Stimulated activated CD4-positive, alpha-beta T cell treated with anti-CD3 and anti-CD28 coated beads, Interleukin-1b, Interleukin-23, amount 100 ng/mL, for 4 hours (primary cell): ENCODE measurements around the gene SLC26A9.
"Not testable (repeated sequence)": the region's sequence is repeated elsewhere in the genome, so short reads cannot be mapped to it uniquely, and the experiment has no call there.

Experiments
- DNase-seq, 2 donors: peaks; one replicate each; pipeline ENCODE4 v3.0.0-alpha.2; 2020; ENCODE audit warnings: low read depth in 2 of 2

Gene SLC26A9

DNA sequence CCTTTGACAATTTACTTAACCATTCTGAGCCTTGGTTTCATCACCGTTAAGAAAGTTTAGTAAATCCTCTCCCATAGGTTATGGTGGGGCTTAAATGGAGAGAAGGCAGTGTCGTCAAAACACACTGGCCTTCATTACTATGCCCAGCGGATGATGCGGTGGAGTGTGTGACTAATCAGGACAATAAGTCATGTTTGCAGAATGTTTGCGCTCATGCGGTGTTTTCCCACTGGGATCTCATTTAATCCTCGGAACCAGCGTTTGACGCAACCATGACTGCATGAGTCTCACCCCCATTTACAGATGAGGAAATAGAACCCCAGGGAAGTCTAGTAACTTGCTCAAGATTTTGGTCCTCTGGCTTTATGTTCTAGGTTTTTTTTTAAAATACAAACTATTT, 17.5 kb downstream of the SLC26A9 start:
- no peak for DNase-seq

DNA sequence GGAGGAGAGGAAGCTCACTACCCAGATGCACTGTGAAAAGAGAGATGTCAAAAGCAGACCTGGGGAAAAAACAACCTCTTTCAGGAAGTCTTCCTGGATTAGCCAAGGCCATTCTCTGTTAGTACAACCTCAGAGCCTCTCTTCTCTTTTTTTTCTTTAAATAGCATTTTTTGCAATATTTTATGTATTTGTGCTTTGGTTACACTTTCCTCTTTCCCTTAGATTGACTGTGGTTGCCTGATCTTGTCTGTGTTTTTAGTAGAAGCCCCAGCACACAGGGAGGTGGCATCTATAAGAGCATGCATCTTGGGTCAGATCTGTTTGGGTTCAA, 18.8 kb downstream of the SLC26A9 start:
- DNase-seq, result no peak

DNA sequence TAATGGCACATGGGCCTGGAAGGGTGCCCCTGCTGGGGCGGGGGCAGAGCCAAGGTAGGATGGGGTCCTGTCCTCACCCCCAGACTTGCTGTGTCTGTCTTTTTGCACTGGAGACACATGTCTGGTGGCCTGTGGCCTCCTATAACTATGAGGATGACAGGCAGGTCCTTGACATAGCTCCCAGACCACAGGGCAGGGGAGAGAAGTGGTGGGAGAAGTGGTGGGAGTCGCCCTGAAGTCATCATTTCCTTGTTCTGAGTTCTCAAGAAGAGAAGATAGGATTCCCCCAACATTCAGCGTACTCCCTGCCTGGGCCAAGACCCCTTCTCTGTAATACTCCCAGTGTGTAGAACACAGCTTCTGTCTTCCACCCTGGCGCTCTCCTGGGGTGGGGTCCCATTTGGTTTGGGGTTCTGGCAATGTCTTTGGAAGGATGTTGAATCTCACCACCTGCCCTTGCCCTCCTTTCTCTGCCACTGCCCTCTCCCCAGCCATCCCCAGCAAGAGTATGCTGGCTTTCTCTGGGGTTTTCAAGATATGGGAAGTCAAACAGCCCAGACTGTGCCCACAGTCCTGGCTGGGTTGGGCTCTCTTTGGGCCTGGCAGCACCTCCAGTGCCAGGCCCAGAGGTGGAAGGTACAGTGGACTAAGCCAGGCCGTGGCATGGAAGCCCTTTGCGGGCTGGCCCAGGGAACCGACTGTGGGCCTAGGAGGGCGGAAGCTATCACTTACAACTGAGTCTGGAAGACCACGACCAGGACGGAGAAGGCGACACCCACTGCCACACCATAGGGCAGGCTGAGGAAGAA, 19.4 kb downstream of the SLC26A9 start:
- DNase-seq, result no peak

DNA sequence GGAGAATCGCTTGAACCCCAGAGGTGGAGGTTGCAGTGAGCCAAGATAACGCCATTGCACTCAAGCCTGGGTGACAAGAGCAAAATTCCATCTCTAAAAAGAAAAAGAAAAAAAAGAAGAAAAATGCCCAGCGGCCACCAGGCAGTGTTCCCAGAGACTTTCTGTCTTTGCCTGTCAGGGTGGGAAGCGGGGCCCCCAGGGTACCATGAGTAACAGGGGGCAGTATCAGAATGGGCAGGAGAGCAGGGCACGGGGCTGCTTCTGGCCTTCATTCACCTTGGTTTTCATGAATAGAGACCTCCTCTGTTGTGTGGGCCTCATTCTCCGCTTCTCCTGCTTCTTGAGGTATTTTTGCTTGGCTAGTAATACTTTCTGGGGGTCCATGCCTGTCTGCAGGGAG, 20.4 kb downstream of the SLC26A9 start:
- DNase-seq, result no peak

DNA sequence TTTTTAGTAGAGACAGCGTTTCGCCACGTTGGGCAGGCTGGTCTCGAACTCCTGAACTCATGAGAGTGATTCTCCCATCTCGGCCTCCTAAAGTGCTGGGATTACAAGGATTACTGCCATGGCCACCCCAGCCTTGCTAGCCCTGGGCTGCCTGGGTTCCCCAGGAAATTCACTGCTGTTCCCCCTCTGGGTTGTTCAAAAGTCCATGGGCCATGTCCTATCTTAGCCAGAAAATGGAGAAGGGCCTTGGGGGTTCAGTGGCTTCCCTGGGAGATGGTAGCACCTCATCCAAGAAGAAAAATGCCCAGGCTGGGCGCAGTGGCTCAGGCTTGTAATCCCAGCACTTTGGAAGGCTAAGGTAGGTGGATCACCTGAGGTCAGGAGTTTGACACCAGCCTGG, 20.9 kb downstream of the SLC26A9 start:
- no peak for DNase-seq

DNA sequence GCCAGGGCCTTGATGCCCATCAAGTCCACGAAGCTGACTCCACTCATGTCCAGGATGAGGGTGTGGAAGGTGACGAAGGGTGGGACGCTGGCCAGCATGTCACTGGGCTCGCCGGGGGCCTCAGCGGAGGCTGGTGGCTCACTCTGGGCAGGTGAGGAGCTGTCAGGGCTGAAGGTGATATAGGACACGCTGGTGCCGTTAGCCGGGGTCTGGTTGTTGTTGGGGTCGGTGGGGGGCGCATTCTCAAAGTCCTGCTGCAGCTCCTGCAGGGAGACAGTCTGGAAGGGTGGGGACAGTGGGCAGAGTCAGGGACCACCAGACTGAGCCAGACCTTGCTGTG, 21.7 kb downstream of the SLC26A9 start:
- DNase-seq, result no peak

DNA sequence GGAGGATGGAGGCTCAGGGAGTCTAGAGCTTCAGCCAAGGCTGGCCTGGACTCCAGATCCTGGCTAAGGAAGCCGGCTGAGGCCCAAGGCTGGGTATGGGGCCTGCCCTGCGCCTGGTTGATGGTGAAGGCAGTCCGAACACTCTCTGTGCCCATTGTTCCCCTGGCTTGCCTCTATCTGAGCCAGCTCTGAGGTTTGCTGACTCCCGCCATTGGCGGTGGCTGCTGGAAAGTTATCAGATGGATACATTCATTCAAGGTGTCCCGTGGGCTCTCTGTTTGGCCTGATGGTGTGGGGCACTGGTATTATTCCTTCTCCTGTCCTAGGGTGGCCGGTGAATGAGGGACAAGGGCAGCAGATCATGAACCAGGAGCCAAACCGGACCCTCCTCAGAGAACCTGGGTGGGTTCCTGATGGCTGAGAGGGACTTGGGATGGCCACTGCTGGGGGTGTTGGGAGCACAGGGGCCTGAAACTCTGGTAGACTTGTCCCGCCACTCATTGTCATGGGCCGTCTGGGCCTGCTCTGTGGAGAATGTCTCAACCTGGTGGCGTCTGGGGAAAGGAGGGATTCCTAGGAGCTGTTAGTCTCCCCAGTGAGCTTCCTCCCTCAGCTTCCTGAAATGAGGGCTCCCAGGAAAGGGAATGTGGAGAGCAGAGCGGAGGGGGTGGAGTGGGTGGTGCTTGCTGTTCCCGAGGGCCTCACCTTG, 22.2 kb downstream of the SLC26A9 start:
- no peak for DNase-seq

DNA sequence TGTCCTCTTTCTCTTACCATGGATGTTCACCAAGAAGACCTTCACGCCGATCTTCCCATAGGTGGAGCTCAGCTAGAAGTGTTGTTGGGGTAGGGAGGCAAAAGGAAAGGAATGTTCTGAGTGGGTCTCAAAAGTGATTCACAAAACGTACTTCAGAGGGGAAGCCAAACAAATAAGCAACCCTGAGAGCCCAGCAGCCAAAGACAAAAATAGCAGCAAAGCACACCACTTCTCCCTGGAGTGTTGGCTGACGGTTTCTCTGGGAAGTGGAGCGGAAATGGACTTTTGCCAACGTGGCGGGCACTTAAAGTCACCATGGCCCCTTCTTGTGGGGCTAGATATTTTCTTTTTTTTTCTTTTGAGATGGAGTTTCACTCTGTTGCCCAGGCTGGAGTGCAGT, 23.1 kb downstream of the SLC26A9 start:
- no peak for DNase-seq

DNA sequence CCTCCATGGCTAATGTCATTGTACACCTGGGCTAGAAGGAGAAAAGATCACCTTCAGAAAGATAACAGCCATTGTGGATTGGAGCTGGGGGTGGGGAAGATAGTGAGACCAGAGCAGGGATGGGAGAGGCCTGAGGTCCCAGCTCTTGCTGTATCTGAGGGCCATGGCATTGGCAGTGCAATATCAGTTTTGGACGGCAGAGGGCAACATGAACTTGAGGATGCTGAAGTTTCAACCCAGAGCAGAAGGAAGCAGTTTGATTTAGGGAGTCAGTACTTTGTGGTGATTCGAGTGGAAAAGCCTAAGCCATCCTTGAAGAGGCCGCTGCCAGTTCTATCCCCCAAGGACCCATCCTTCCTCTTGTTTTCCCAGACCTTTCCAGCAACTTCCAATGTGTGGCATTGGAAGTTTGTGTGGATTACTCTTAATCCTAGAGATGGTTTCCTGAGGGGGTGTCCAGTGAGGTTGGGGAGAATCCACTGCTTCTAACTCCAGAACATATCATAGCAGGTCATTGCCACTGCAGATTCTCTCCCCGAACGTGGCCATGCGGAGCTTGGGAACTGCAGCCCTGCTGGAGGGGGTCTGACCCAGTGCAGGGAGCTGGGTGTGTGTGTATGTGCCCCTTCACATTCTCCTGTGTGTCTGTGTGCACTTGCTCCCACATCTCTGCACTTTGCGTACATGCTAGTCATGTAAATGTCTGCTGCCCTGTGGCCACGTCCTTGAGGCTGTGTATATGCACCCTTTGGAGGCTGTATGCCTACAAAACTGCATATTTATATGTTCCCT, 24.1 kb downstream of the SLC26A9 start:
- peak; percentile 51 to 58 for DNase-seq

DNA sequence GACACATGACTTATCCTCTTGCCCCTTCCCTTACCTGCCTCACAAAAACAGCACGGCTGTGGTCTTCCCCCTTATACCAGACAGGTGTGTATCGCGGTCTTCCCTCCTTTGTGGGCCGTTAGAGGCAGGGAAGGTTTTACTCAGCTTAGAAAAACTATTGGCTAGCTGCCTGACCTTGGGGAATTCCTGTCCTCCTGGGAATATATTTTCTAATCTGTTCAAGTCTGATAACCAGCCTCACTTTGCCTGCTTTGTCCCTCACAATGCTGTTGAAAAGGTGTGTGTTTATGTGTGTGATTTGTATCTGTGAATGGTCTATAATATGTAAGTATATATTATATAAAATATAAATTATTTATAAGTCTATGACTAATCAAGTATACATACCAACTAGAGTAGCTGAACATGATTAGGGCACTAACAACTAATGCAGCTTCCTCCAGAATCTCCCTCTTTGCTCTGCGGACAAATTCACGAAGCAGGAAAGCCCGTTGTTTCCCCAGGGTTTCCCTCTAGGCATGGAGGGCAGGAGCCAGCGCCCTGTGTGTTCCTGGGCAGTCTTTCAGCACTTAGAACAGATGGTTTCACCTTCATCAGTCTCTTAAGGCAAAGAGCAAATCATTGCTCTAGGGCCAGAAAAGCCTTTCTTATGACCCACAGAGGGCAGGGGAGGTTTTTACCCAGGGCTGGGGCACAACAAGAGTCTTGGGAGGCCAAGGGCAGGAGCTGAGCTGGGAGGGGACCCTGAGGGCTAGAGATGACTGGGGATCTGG, 25.6 kb downstream of the SLC26A9 start:
- DNase-seq, result no peak

DNA sequence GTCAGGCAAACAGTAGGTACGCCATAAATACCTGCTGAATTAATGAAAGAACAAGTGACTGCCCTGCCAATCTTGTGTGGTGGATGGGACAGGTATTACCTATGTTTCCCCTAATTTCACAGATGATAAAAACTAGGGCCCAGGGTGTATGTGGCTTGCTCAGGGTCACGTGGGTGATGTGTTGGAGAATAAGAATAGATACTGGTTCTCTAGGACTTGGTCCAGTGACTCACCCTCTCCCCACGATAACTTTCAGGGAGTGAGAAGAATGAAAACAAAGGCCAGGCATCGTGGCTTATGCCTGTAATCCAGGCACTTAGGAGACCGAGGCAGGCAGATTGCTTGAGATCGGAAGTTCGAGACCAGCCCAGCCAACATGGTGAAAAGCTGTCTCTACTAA, 26.7 kb downstream of the SLC26A9 start:
- no peak for DNase-seq

DNA sequence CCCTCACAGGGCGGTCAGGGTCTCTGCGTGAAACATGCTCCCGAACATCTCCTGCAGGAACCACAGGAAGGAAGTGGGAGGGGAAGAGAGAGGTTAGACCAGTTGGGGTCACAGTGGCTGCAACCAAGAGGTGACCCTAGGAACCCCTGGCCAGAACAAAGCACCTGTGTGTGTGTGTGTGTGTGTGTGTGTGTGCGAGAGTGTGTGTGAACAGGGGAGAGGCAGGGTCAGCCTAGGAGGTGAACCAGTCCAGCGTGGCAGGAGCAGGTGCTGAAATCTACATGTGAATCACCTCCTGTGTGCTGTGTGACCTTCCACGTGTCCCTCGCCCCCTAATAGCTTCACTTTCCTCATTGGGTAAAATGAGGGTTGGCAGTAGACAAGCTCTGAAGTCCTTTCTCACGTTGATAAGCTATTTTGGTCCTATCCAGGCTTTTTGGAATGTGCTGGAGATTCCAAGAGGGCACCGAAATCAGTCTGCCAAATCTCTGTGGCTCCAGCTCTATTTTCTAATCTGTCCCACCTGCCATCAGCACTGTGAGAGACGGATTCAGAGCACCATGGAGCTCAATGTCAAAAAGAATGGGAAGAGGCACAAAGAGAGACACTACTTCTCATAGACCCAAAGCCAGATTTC, 27.8 kb downstream of the SLC26A9 start:
- no peak for DNase-seq

DNA sequence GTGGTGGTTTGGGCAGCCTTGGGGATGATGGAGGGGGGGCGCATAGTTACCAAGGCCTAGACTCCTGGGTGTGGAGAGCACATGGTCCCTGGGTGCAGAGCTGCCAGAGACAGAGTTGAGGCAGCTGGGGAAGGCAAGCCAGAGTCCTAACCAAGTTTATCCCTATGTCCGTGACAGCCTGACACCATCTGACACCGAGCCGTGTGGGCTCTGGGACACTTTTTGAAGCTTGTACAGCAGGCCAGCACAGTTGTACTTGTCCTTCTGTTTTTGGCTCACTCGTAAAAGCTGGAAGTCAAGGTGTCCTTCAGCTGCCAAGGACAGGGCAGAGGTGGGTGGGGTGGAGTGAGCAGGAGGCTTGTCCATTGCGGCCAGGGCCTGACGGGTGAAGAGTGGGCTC, 28.5 kb downstream of the SLC26A9 start:
- no peak for DNase-seq

DNA sequence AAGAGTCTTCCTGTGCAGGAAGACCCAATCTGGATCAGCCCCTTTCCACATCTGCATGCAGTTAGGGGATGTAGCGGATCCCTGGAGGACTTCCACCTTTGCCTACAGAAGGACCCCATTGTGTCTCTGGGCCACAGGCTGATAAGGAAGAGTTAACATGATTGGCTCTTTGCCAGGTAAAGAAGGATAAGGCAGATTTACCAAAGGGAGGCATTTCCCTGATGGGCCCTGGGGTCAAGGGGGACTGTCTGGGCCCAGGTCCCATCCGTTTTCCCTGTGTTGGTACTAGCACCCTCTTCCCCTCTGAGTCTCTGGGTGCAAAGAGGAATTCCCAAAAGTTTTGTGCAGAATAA, 29.1 kb downstream of the SLC26A9 start:
- DNase-seq, result no peak

DNA sequence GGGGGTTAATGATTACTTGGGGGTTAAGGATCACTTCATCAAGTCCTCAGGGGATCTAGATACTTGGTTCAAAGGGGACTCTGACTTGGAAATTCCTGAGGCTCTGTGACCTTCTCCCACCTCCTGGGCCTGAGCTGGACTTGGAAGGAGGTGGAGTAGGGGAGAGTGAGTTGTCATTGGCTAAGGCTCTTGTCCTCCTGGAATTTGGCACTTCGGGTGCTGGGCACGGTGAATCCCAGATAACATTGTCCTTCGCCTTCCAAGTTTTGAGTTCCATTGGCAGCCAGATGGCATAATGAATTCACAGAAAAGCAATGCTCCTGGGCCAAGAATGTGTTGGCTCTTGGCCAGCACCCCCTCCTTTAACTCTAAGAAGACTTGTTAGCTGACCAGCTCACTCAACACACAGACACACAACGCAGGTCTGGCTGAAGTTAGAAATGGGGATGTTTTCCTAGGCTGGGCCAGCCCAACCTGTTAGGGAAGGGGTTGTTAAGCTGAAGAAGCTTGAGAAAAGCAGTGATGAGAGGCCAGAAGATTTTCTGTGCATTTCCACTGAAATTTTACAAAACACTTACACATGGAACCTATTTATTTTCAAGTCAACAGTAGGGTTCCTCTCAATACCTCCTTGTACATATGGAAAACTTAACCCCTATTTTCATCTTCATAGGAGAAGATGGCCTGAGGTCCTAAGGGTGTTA, 29.7 kb downstream of the SLC26A9 start:
- no peak for DNase-seq

DNA sequence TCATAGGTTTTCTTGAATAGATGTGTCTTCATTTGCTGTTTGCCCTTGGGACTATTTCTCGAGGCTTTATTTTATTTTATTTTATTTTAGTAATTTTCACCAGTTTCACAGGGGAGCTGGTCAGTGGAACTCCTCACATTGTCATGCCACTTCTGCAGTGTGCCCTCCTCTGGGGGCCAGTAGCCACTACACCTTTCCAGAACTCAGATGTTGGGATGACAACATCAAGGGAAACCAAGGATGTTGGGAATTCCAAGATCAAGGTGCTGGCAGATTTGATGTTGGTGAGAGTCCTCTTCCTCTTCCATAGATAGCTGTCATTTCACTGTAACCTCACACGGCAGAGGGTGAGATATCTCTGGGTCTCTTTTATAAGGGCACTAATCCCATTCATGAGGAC, 35.5 kb downstream of the SLC26A9 start:
- DNase-seq, result no peak

DNA sequence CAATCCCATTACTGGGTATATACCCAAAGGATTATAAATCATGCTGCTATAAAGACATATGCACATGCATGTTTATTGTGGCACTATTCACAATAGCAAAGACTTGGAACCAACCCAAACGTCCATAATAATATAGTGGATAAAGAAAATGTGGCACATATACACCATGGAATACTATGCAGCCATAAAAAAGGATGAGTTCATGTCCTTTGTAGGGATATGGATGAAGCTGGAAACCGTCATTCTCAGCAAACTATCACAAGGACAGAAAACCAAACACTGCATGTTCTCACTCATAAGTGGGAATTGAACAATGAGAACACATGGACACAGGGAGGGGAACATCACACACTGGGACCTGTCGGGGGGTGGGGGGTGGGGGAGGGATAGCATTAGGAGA, 38.2 kb downstream of the SLC26A9 start:
- DNase-seq, result not testable (repeated sequence)

DNA sequence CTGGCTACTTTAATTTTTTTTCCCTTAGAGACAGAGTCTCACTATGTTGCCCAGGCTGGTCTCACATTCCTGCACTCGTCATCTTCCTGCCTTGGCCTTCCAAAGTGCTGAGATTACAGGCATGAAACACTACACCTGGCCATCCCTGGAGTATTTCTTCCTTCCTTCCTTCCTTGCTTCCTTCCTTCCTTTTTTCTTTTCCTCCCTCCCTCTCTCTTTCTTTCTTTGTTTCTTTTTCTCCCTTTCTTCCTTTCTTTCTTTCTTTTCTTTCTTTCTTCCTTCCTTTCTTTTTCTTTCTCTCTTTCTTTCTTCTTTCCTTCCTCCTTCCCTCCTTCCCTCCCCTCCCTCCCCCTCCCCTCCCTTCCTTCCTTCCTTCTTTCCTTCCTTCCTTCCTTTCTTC, 46.9 kb downstream of the SLC26A9 start:
- DNase-seq, result no peak

DNA sequence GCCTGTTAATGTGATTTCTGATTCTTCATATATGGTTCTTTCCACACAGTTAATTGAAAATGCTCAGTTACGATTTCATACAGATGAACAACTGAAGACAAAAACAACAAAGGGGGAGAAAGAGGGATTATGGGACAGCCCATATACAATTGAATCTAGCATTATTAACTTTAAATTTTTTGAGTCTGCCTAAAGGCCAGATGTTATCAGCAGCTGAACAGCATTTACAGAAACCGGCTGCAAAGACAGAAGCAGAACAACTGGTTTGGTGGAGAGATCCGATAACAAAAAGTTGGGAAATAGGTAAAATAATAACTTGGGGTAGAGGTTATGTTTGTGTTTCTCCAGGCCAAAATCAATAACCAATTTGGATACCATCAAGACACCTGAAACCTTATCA, 49.1 kb downstream of the SLC26A9 start:
- not testable (repeated sequence) for DNase-seq

DNA sequence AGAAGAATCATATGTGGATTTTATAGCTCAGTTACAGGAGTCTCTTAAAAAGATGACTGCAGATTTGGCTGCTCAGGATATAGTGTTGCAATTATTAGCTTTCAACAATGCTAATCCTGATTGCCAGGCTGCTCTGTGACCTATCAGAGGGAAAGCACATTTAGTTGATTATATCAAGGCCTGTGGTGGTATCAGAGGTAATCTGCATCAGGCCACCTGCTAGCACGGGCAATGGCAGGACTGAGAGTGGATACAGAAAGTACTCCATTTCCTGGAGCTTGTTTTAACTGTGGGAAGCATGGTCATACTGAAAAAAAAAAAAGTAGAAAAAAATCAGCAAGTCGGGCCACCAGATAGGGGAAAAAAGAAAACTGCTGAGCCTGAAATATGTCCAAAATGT, 51.1 kb downstream of the SLC26A9 start:
- not testable (repeated sequence) for DNase-seq

DNA sequence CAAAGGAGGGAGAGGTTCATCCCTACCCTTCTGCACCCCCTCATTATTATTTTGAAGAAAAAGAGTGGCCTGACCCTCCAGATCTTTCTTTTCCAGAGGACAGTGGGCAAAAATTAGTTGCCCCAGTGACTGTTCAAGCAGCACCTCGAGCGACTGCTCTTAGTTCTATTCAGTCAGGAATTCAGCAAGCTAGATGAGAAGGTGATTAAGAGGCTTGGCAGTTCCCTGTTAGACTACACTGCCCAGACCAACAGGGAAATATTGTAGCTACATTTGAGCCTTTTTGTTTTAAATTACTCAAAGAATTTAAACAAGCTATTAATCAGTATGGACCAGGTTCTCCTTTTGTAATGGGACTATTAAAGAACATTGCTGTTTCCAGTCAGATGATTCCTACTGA, 51.8 kb downstream of the SLC26A9 start:
- not testable (repeated sequence) for DNase-seq
